HCT116 (cell line): Measurements from ENCODE around the gene TBC1D2B. TPM values are rescaled to one million over a fixed set of nuclear protein-coding genes. Genes with fewer than 3 reads are reported as not detected.
"Not testable (repeated sequence)": the region's sequence is repeated elsewhere in the genome, so short reads cannot be mapped to it uniquely, and the experiment has no call there.

Source experiments
- ATAC-seq: fragments of 200-7000 bp; cut with Tn5 transposase; 2 replicates; pipeline ENCODE4 v1.9.1; 2020; ENCODE audit warnings: mild to moderate bottlenecking, moderate library complexity
- BruUV-seq: library from RNA; stranded (reverse); fragments of 400-500 nt; replicated peaks from 2 replicates; lab custom pipeline; 2021; lab: Mats Ljungman, UMichigan
- CTCF ChIA-PET: fragments of 300-600 bp; sonication (Branson Sonifier 250); formaldehyde crosslinking; loops from one replicate; lab custom pipeline; 2021; ENCODE audit warnings: antibody characterized with exemption; lab: Charles Lee
- POLR2A ChIA-PET: fragments of 300-600, 350-600 bp; sonication (Branson Sonifier 250); formaldehyde crosslinking; loops from one replicate; lab custom pipeline; 2021; ENCODE audit warnings: antibody characterized with exemption; lab: Charles Lee
- RAD21 ChIA-PET, 2 experiments: fragments of 300-600 bp; sonication (Branson Sonifier 250); formaldehyde crosslinking; loops; one replicate each; lab custom pipeline; 2023; ENCODE audit warnings: low total read pairs in 2 of 2; ENCODE audit not compliant: uncharacterized antibody in 2 of 2, unreplicated experiment in 2 of 2, low non-redundant PET in 1 of 2; lab: Charles Lee
- DNase-seq: peaks from one replicate; pipeline ENCODE4 v3.0.0-alpha.2; 2010; ENCODE audit warnings: low read depth, low spot score
- H2AFZ ChIP-seq: fragments of 200-600 bp; shearing (Covaris generic), sonication (generic); 2 replicates; pipeline ENCODE4 v1.6.1; 2017; ENCODE audit warnings: low read depth, mixed run types, mixed read lengths, antibody characterized with exemption, low read length; ENCODE audit not compliant: poor library complexity, severe bottlenecking
- H3K27ac ChIP-seq: 2 replicates; pipeline ENCODE4 v1.5.1; 2012; ENCODE audit warnings: low read depth, low read length
- H3K27me3 ChIP-seq: fragments of 200-600 bp; sonication (generic); 2 replicates; pipeline ENCODE4 v1.6.1; 2016; ENCODE audit warnings: mixed run types, low read length, mixed read lengths; ENCODE audit not compliant: insufficient read depth
- H3K36me3 ChIP-seq, 2 experiments: fragments of 200-500 bp in 1 of 2; fragments of 200-600 bp in 1 of 2; sonication (Bioruptor generic) in 1 of 2; sonication (generic) in 1 of 2; 2 replicates each; pipeline versions ENCODE4 v1.5.1 to v1.6.1; 2014 to 2016; ENCODE audit warnings: low read length in 2 of 2, inconsistent platforms in 1 of 2, mixed read lengths in 1 of 2, mixed run types in 1 of 2; ENCODE audit not compliant: insufficient read depth in 2 of 2, control insufficient read depth in 1 of 2
- H3K4me1 ChIP-seq, 2 experiments: fragments of 200-600 bp in 1 of 2; sonication (generic) in 1 of 2; 2 replicates each; pipeline versions ENCODE4 v1.5.1 to v1.6.1; 2012 to 2017; ENCODE audit warnings: low read length in 2 of 2, inconsistent platforms in 1 of 2, mild to moderate bottlenecking in 1 of 2, mixed read lengths in 1 of 2, mixed run types in 1 of 2, moderate library complexity in 1 of 2; ENCODE audit not compliant: insufficient read depth in 2 of 2, control insufficient read depth in 1 of 2
- H3K4me2 ChIP-seq: fragments of 200-600 bp; sonication (generic); 2 replicates; pipeline ENCODE4 v1.6.1; 2017; ENCODE audit warnings: mixed run types, low read length, mixed read lengths
- H3K4me3 ChIP-seq, 2 experiments: fragments of 200-600 bp in 1 of 2; sonication (generic) in 1 of 2; replicated peaks in 1 of 2; 2 replicates each; pipeline ENCODE4 v1.5.1; 2011 to 2016; ENCODE audit warnings: low read length in 2 of 2, control low read depth in 1 of 2, low read depth in 1 of 2, mild to moderate bottlenecking in 1 of 2, mixed read lengths in 1 of 2, mixed run types in 1 of 2
- H3K79me2 ChIP-seq: fragments of 200-600 bp; sonication (generic); 2 replicates; pipeline ENCODE4 v1.6.1; 2017; ENCODE audit warnings: mild to moderate bottlenecking, mixed run types, low read length, moderate library complexity, mixed read lengths; ENCODE audit not compliant: insufficient read depth
- H3K9ac ChIP-seq: fragments of 200-600 bp; sonication (generic); 2 replicates; pipeline ENCODE4 v1.6.1; 2016; ENCODE audit warnings: low read length, mixed read lengths
- H3K9me2 ChIP-seq: fragments of 200-600 bp; sonication (generic), shearing (Covaris generic); 2 replicates; pipeline ENCODE4 v1.6.1; 2017; ENCODE audit warnings: mixed run types, mild to moderate bottlenecking, moderate library complexity; ENCODE audit not compliant: insufficient read depth
- H3K9me3 ChIP-seq, 2 experiments: fragments of 200-500 bp in 1 of 2; fragments of 200-600 bp in 1 of 2; sonication (Bioruptor generic) in 1 of 2; sonication (generic) in 1 of 2; 2 replicates each; pipeline ENCODE4 v1.6.1; 2014 to 2017; ENCODE audit warnings: low read length in 2 of 2, mixed read lengths in 2 of 2, inconsistent platforms in 1 of 2, low read depth in 1 of 2, mild to moderate bottlenecking in 1 of 2, mixed run types in 1 of 2, moderate library complexity in 1 of 2; ENCODE audit not compliant: control insufficient read depth in 1 of 2, insufficient read depth in 1 of 2
- H4K20me1 ChIP-seq: fragments of 200-600 bp; sonication (generic), shearing (Covaris generic); 2 replicates; pipeline ENCODE4 v1.6.1; 2017; ENCODE audit warnings: mixed run types, mild to moderate bottlenecking, moderate library complexity; ENCODE audit not compliant: insufficient read depth
- intact Hi-C: fragments of 100-400 bp; cut with micrococcal nuclease; formaldehyde crosslinking; loops from 2 replicates; pipeline ENCODE4 v1.10.0; 2022
- total RNA-seq: library from RNA; stranded (reverse); gene quantifications from one replicate; pipeline ENCODE4 v1.2.1, GENCODE V29; 2021; ENCODE audit not compliant: unreplicated experiment

TBC1D2B gene
- total RNA-seq, 1 experiment from 2014 or later, result 16.6 TPM

- H3K9me3 ChIP-seq, H3K27me3 ChIP-seq, H3K4me2 ChIP-seq, H3K27ac ChIP-seq, RAD21 ChIA-PET, BruUV-seq, H4K20me1 ChIP-seq, DNase-seq, POLR2A ChIA-PET, H3K79me2 ChIP-seq, H3K4me3 ChIP-seq, H3K9ac ChIP-seq, H3K9me2 ChIP-seq, H2AFZ ChIP-seq, H3K36me3 ChIP-seq, intact Hi-C loops, ATAC-seq: not testable (repeated sequence)
- H3K4me1 ChIP-seq, result peaks cover 11 to 25% of the 10 kb centered on the region in 2 experiments
- CTCF ChIA-PET, result interaction anchor here (1.0 to 2.1 kb wide), 2 partner anchors 111 to 114 kb away, joined by 3 to 8 read pairs; no protein-coding TSS in a partner anchor
These were observed 79.6 kb downstream of the TBC1D2B start for GRCh38 chr15:77997761-77998554.

GRCh38 chr15:77997221-77997620 is 80.3 kb downstream of the TBC1D2B start:
- H3K79me2 ChIP-seq, intact Hi-C loops, DNase-seq, H3K9me3 ChIP-seq, RAD21 ChIA-PET, H4K20me1 ChIP-seq, H3K9me2 ChIP-seq, H3K4me3 ChIP-seq, H3K27ac ChIP-seq, POLR2A ChIA-PET, H3K36me3 ChIP-seq, BruUV-seq, ATAC-seq, H3K9ac ChIP-seq, H3K4me2 ChIP-seq, H3K27me3 ChIP-seq, H2AFZ ChIP-seq: not testable (repeated sequence)
- H3K4me1 ChIP-seq, result peaks cover 11 to 25% of the 10 kb centered on the region in 2 experiments
- CTCF ChIA-PET, result interaction anchor here (1.6 to 2.1 kb wide), 2 partner anchors 10 to 111 kb away, joined by 3 to 8 read pairs; no protein-coding TSS in a partner anchor

- H3K9ac ChIP-seq, H3K79me2 ChIP-seq, H3K27me3 ChIP-seq, H3K9me3 ChIP-seq, H2AFZ ChIP-seq, intact Hi-C loops, H3K27ac ChIP-seq, H3K36me3 ChIP-seq, BruUV-seq, H4K20me1 ChIP-seq, H3K4me2 ChIP-seq, RAD21 ChIA-PET, ATAC-seq, H3K4me3 ChIP-seq, POLR2A ChIA-PET, DNase-seq, H3K9me2 ChIP-seq: not testable (repeated sequence)
- CTCF ChIA-PET, result interaction anchor here (1.6 to 2.1 kb wide), 2 partner anchors 10 to 112 kb away, joined by 3 to 8 read pairs; no protein-coding TSS in a partner anchor
- peaks cover 11 to 25% of the 10 kb centered on the region in 2 experiments for H3K4me1 ChIP-seq
These were observed 80.8 kb downstream of the TBC1D2B start for GRCh38 chr15:77996713-77997171.

DNA sequence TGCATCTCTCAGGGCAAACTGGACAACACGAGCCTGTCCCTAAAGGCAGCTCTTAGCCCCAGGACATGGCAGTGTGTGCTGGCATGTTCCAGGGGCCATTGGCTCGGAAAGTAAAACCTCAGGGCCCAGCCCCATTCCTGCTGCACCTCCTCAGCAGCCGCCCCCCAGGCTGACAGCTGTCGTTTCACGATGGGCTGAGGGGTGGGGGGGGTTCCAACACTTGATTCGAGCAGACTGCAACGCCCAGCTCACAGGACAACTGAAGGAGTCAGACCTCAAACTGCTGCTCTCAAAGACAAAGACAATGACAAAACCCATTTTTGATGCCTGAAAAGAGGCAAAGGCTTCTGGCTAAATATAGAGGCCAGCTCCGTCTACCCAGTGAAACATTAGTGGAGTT is 81.3 kb downstream of the TBC1D2B start:
- H3K27me3 ChIP-seq, H3K9ac ChIP-seq, H3K9me3 ChIP-seq, H4K20me1 ChIP-seq, BruUV-seq, ATAC-seq, H3K4me3 ChIP-seq, intact Hi-C loops, H3K4me2 ChIP-seq, H3K36me3 ChIP-seq, H2AFZ ChIP-seq, H3K27ac ChIP-seq, RAD21 ChIA-PET, H3K79me2 ChIP-seq, POLR2A ChIA-PET, DNase-seq, H3K9me2 ChIP-seq: not testable (repeated sequence)
- CTCF ChIA-PET, result interaction anchor here (1.6 to 2.1 kb wide), 2 partner anchors 11 to 112 kb away, joined by 3 to 8 read pairs; no protein-coding TSS in a partner anchor
- H3K4me1 ChIP-seq, result peaks cover 11 to 25% of the 10 kb centered on the region in 2 experiments
